ENCODE results near the gene AFF2. TPM values are rescaled to one million over a fixed set of nuclear protein-coding genes. Genes with fewer than 3 reads are reported as not detected.

Gene AFF2
- total RNA-seq, 5 donors from 2014 or later (not counting 1 experiment from before 2014, with no cell fraction given), result 0.95 to 4.1 (median 2.3) TPM

DNA sequence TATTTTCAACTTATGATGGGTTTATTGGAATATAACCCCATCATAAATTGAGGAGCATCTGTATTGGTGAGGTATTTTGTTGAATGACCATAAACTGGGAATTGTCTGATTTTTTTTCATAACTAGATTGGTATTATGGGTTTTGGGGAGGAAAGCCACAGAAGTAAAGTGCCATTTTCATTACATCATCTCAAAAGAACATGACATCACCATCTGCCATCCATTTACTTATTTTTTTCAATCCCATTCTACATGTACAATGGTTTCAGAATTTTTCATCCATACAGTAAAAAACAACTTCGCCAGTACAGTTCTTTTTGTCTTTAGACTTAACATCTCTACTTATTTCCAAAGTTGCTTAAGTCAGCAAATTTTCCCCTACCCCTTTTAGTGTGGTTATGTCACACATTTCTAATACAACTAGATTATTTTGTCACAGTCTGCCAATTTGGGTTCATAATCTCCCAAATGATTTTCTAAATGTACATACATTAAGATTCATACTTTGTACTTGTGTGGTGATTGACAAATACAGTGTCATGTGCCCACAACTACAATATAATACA, 545.3 kb downstream of the AFF2 start:
- no peak overlapping the region for H3K4me3 Mint-ChIP-seq
- ATAC-seq (replicated peaks in 1 of 4) (no peak), DNase-seq (no peak)
- Histone ChIP-seq H3K9me3 (no peaks in the 10 kb centered on the region), H3K4me1 (ENCODE audit: control insufficient read depth in 1 of 2, extremely low read depth in 1 of 2, insufficient read depth in 2 of 2, low read length in 2 of 2) (no peaks in the 10 kb centered on the region), H3K27ac (ENCODE audit: low read length) (no peak overlapping the region), H3K36me3 (ENCODE audit: control insufficient read depth in 2 of 2, extremely low read depth in 1 of 2, insufficient read depth in 1 of 2, low read length in 1 of 2) (no peaks in the 10 kb centered on the region), H3K27me3 (replicated peaks in 1 of 2; ENCODE audit: control insufficient read depth in 2 of 2, extremely low read depth in 1 of 2, insufficient read depth in 2 of 2, low read length in 1 of 2) (no peaks in the 10 kb centered on the region), H3K4me3 (ENCODE audit: control insufficient read depth in 1 of 2, extremely low read depth in 1 of 2, low read length in 1 of 2) (no peak overlapping the region)
- H3K4me1 Mint-ChIP-seq, result no peaks in the 10 kb centered on the region
- H3K27me3 Mint-ChIP-seq, result peaks cover 0 to 8% of the 10 kb centered on the region in 2 donors
- H3K27ac Mint-ChIP-seq, result no peak overlapping the region
- ChIA-PET POLR2A (no interaction called here), CTCF (no interaction called here)
- no peaks in the 10 kb centered on the region for H3K36me3 Mint-ChIP-seq
- no peaks in the 10 kb centered on the region for H3K9me3 Mint-ChIP-seq
- WGBS (ENCODE audit: insufficient coverage), result no CpG with 5 or more reads among the region's 1 CpG

All from T-cell (primary cell).